T-cell (primary cell): ENCODE results near the gene ZNF276. TPM values are rescaled to one million over a fixed set of nuclear protein-coding genes. Genes with fewer than 3 reads are reported as not detected.

Experiments
- ATAC-seq, 4 experiments: fragments of 200-7000 bp in 3 of 4; fragments of 150-1000 bp in 1 of 4; cut with Tn5 transposase; replicated peaks in 1 of 4; 1 replicate in 3 of 4; 2 replicates in 1 of 4; pipeline ENCODE4 v1.10.0; 2021; ENCODE audit warnings: moderate library complexity in 3 of 4, mild to moderate bottlenecking in 2 of 4, moderate number of reproducible peaks in 1 of 4
- CTCF ChIA-PET, 2 donors: fragments of 300-600 bp; sonication (Branson Sonifier 250); formaldehyde crosslinking; loops; one replicate each; lab custom pipeline; 2022; ENCODE audit warnings: antibody characterized with exemption in 2 of 2; lab: Charles Lee
- POLR2A ChIA-PET, 2 donors: fragments of 300-600 bp; sonication (Branson Sonifier 250); formaldehyde crosslinking; loops; one replicate each; lab custom pipeline; 2022; ENCODE audit warnings: antibody characterized with exemption in 2 of 2; lab: Charles Lee
- DNase-seq, 35 experiments: peaks; one replicate each; pipeline versions ENCODE4 v3.0.0 to v3.0.0-alpha.2; 2013 to 2023
- H3K27ac ChIP-seq: one replicate; pipeline ENCODE4 v1.5.1; 2013; ENCODE audit warnings: low read length
- H3K27me3 ChIP-seq, 2 experiments: replicated peaks in 1 of 2; 1 replicate in 1 of 2; 2 replicates in 1 of 2; pipeline versions ENCODE4 v1.6.1 to v1.7.0; 2013; ENCODE audit warnings: low read length in 1 of 2, mixed read lengths in 1 of 2; ENCODE audit not compliant: control insufficient read depth in 2 of 2, insufficient read depth in 2 of 2; ENCODE audit errors: extremely low read depth in 1 of 2
- H3K36me3 ChIP-seq, 2 donors: 1 replicate in 1 of 2; 2 replicates in 1 of 2; pipeline versions ENCODE4 v1.6.1 to v1.7.0; 2013; ENCODE audit warnings: low read length in 1 of 2; ENCODE audit not compliant: control insufficient read depth in 2 of 2, insufficient read depth in 1 of 2; ENCODE audit errors: extremely low read depth in 1 of 2
- H3K4me1 ChIP-seq, 2 experiments: 1 replicate in 1 of 2; 2 replicates in 1 of 2; pipeline versions ENCODE4 v1.6.1 to v1.7.0; 2013; ENCODE audit warnings: low read length in 2 of 2, mixed read lengths in 1 of 2; ENCODE audit not compliant: insufficient read depth in 2 of 2, control insufficient read depth in 1 of 2; ENCODE audit errors: extremely low read depth in 1 of 2
- H3K4me3 ChIP-seq, 2 donors: 1 replicate in 1 of 2; 2 replicates in 1 of 2; pipeline versions ENCODE4 v1.5.1 to v1.7.0; 2013; ENCODE audit warnings: mild to moderate bottlenecking in 2 of 2, low read length in 1 of 2, moderate library complexity in 1 of 2; ENCODE audit not compliant: control insufficient read depth in 1 of 2; ENCODE audit errors: extremely low read depth in 1 of 2
- H3K9me3 ChIP-seq: 2 replicates; pipeline ENCODE4 v1.7.0; 2013
- H3K27ac Mint-ChIP-seq, 2 donors: one replicate each; pipeline ENCODE4 v1.8.0; 2020 to 2021; ENCODE audit warnings: mild to moderate bottlenecking in 2 of 2, mixed read lengths in 2 of 2
- H3K27me3 Mint-ChIP-seq, 2 donors: one replicate each; pipeline ENCODE4 v1.8.0; 2021 to 2022; ENCODE audit warnings: mixed read lengths in 2 of 2
- H3K36me3 Mint-ChIP-seq: one replicate; pipeline ENCODE4 v1.8.0; 2021; ENCODE audit warnings: mixed read lengths
- H3K4me1 Mint-ChIP-seq, 3 donors: one replicate each; pipeline ENCODE4 v1.8.0; 2020 to 2022; ENCODE audit warnings: mixed read lengths in 3 of 3, mild to moderate bottlenecking in 1 of 3
- H3K4me3 Mint-ChIP-seq, 3 donors: one replicate each; pipeline ENCODE4 v1.8.0; 2020 to 2022; ENCODE audit warnings: mild to moderate bottlenecking in 3 of 3, mixed read lengths in 3 of 3, moderate library complexity in 3 of 3
- H3K9me3 Mint-ChIP-seq, 3 donors: one replicate each; pipeline ENCODE4 v1.8.0; 2020 to 2022; ENCODE audit warnings: mixed read lengths in 3 of 3
- WGBS: methylation state at CpG from one replicate; pipeline ENCODE4 v1.1.5; 2013; ENCODE audit warnings: missing lambda C conversion rate; ENCODE audit not compliant: insufficient coverage; 5-methylcytosine and 5-hydroxymethylcytosine counted together
- total RNA-seq, 35 experiments: library from RNA in 6 of 35; stranded (reverse) in 6 of 35; fragments of 120-200 nt in 1 of 35; gene quantifications; one replicate each; pipeline versions ENCODE4 v1.2.1 to v1.2.4 and lab custom pipeline; 2013 to 2026

ZNF276 gene
- total RNA-seq, 5 donors from 2014 or later (not counting 1 experiment from before 2014, with no cell fraction given), result 131 to 203 (median 195) TPM

DNA sequence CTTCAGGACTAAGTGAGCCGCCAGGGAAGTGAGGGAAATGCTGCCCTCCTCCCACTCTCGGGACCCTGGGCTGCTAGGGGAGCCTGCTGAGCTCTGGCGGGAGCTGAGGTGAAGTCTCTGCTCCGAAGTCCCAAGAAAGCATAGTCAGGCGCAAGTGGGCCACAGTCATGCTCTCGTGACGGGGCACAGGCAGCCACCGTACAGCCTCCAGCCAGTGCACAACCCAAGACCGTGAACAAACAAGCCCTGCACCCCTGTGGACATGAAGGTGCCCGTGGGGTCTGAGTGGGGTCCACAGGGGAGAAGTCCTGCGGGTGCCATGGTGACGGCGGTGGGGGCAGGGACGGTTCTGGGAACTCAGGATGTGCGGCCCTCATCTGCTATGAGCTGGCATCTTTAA lies 24.7 kb downstream of the ZNF276 start:
- H3K4me3 ChIP-seq, result no peak overlapping the region
- Mint-ChIP-seq H3K4me1 (peaks cover 23 to 41% (median 26%) of the 10 kb centered on the region in 3 donors), H3K27ac (no peak overlapping the region), H3K36me3 (peaks cover 3% of the 10 kb centered on the region), H3K9me3 (no peaks in the 10 kb centered on the region), H3K4me3 (no peak overlapping the region), H3K27me3 (no peaks in the 10 kb centered on the region)
- H3K4me1 ChIP-seq, result peaks cover 0 to 46% of the 10 kb centered on the region in 2 experiments
- no peak for DNase-seq
- H3K27me3 ChIP-seq, result no peaks in the 10 kb centered on the region
- H3K9me3 ChIP-seq, result no peaks in the 10 kb centered on the region
- peaks cover 0 to 29% of the 10 kb centered on the region in 2 donors for H3K36me3 ChIP-seq
- WGBS, result 90% methylated on average over 15 of the region's 15 CpGs
- ChIA-PET POLR2A (interaction anchor here in 1 of 2 donors (0.6 kb wide), 1 partner anchor 9 kb away, joined by 3 read pairs; no protein-coding TSS in a partner anchor), CTCF (no interaction called here)
- no peak for ATAC-seq
- no peak overlapping the region for H3K27ac ChIP-seq

DNA sequence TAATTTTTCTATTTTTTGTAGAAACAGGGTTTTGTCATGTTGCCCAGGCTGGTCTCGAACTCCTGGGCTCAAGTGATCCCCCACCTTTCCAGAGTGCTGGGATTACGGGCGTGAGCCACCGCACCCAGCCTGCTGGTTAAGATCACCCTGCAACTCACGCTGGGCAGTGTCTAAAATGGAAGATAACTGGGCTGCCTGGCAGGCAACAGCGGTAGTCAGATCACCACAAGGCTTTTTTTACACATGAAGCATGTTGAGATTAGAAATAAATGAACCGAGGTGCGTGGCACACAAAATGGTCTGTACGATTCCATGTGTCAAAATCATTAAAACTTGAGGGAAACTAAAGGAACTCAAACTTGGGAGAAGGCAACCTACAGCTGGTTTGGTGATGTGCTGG lies 26.7 kb downstream of the ZNF276 start:
- 100% methylated on average over 4 of the region's 9 CpGs for WGBS
- peak overlapping the region; percentile 22 to 46 for H3K27ac Mint-ChIP-seq
- no peaks in the 10 kb centered on the region for H3K9me3 ChIP-seq
- DNase-seq (no peak), ATAC-seq (no peak)
- H3K4me1 ChIP-seq, result peaks cover 0 to 44% of the 10 kb centered on the region in 2 experiments
- no peaks in the 10 kb centered on the region for H3K9me3 Mint-ChIP-seq
- no peak overlapping the region for H3K4me3 ChIP-seq
- ChIA-PET POLR2A (no interaction called here), CTCF (no interaction called here)
- no peaks in the 10 kb centered on the region for H3K27me3 ChIP-seq
- peaks cover 17 to 35% (median 26%) of the 10 kb centered on the region in 3 donors for H3K4me1 Mint-ChIP-seq
- peaks cover 6% of the 10 kb centered on the region for H3K36me3 Mint-ChIP-seq
- no peak overlapping the region for H3K4me3 Mint-ChIP-seq
- peaks cover 0 to 22% of the 10 kb centered on the region in 2 donors for H3K36me3 ChIP-seq
- no peaks in the 10 kb centered on the region for H3K27me3 Mint-ChIP-seq
- H3K27ac ChIP-seq, result no peak overlapping the region

DNA sequence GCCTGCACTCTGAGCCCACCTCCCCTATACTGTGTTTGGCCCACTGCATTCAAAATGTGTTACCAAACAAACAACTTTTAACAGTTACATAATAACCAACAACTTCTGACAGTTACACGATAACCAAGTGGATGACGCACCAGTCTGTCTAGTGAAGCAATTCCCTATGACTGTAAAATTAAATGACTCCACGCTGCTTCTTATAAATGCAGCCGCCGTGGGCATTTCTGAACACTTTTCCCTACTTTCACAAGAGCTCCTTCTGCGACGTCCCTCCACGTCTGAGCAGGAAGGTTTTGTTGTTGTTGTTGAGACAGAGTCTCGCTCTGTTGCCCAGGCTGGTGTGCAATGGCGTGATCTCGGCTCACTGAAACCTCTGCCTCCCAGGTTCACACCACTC lies 27.6 kb downstream of the ZNF276 start:
- Histone ChIP-seq H3K4me1 (peaks cover 0 to 37% of the 10 kb centered on the region in 2 experiments), H3K4me3 (no peak overlapping the region), H3K36me3 (peaks cover 0 to 22% of the 10 kb centered on the region in 2 donors), H3K27ac (no peak overlapping the region), H3K9me3 (no peaks in the 10 kb centered on the region), H3K27me3 (no peaks in the 10 kb centered on the region)
- H3K4me3 Mint-ChIP-seq, result no peak overlapping the region
- H3K27ac Mint-ChIP-seq, result no peak overlapping the region
- H3K4me1 Mint-ChIP-seq, result peaks cover 16 to 30% (median 26%) of the 10 kb centered on the region in 3 donors
- POLR2A ChIA-PET, result no interaction called here
- no peaks in the 10 kb centered on the region for H3K27me3 Mint-ChIP-seq
- 100% methylated on average over 5 of the region's 11 CpGs for WGBS
- no peaks in the 10 kb centered on the region for H3K9me3 Mint-ChIP-seq
- ATAC-seq (no peak), DNase-seq (no peak)
- CTCF ChIA-PET, result no interaction called here
- H3K36me3 Mint-ChIP-seq, result peaks cover 6% of the 10 kb centered on the region

DNA sequence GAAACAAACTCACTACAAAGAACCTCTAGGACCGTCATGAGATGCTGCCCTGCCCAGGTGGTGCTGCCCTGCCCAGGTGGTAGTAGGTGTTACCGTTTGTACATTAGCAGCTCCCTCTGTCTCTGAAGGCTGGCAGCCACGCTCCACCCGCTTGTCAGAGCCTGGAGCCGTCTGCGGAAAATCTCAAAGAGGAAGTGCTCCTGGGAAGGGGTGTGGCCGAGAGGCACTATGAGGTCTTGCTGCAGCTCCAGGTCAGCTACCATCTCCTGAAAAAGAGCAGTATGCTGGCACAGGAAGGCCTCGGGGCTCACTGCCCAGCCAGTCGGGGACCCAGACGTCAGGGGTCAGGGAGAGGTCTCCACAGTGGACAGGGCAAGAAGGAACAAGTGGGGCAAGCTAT lies 28.3 kb downstream of the ZNF276 start:
- 81% methylated on average over 9 of the region's 10 CpGs for WGBS
- Mint-ChIP-seq H3K27ac (peak overlapping the region in 1 of 2 donors; percentile 55), H3K4me1 (peaks cover 11 to 26% (median 26%) of the 10 kb centered on the region in 3 donors), H3K9me3 (no peaks in the 10 kb centered on the region), H3K4me3 (no peak overlapping the region), H3K36me3 (peaks cover 6% of the 10 kb centered on the region), H3K27me3 (no peaks in the 10 kb centered on the region)
- peak in 2 of 35 experiments; percentile 15 to 30 for DNase-seq
- Histone ChIP-seq H3K4me3 (no peak overlapping the region), H3K27ac (no peak overlapping the region), H3K4me1 (peaks cover 0 to 29% of the 10 kb centered on the region in 2 experiments), H3K9me3 (no peaks in the 10 kb centered on the region), H3K27me3 (no peaks in the 10 kb centered on the region), H3K36me3 (peaks cover 0 to 22% of the 10 kb centered on the region in 2 donors)
- peak in 1 of 4 experiments; percentile 9 for ATAC-seq
- POLR2A ChIA-PET, result no interaction called here
- CTCF ChIA-PET, result no interaction called here

DNA sequence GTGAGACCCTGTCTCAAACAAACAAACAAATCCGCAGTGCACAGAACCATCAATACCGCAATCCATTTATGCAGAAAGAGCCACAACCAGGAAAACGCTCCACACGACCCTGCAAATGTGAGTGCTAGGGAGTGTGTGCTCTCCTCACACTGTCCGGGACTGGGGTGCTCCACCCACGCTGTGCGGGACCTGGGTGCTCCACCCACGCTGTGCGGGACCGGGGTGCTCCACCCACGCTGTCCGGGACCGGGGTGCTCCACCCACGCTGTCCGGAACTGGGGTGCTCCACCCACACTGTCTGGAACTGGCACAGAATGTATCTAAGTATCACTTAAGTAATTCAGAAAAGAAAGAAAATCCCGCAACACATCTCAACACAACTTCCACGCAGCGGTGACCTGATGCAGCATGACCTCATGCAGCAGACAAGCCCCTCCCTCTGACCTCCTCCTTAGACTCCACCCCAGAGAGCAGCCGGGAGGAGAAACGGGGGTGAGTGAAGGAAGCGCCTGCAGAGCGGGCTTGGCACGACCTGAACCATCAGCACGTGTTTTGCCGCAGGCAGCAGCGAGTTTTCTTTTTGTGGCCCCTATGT lies 38.5 kb downstream of the ZNF276 start:
- DNase-seq (no peak), ATAC-seq (no peak)
- no peaks in the 10 kb centered on the region for H3K36me3 Mint-ChIP-seq
- Histone ChIP-seq H3K9me3 (no peaks in the 10 kb centered on the region), H3K4me1 (peaks cover 9 to 43% of the 10 kb centered on the region in 2 experiments), H3K36me3 (peaks cover 7% of the 10 kb centered on the region in 2 donors), H3K27me3 (no peaks in the 10 kb centered on the region), H3K4me3 (no peak overlapping the region), H3K27ac (no peak overlapping the region)
- H3K27me3 Mint-ChIP-seq, result no peaks in the 10 kb centered on the region
- WGBS, result 79% methylated on average over 19 of the region's 26 CpGs
- no peaks in the 10 kb centered on the region for H3K9me3 Mint-ChIP-seq
- peak overlapping the region; percentile 21 to 83 (median 31) for H3K4me3 Mint-ChIP-seq
- H3K27ac Mint-ChIP-seq, result peak overlapping the region; percentile 82 to 89
- POLR2A ChIA-PET, result no interaction called here
- CTCF ChIA-PET, result no interaction called here
- peaks cover 30 to 53% (median 44%) of the 10 kb centered on the region in 3 donors for H3K4me1 Mint-ChIP-seq

GRCh38 chr16:89761304-89761922 lies 40.1 kb downstream of the ZNF276 start:
- DNase-seq (peak in 1 of 35 experiments; percentile 54), ATAC-seq (peak in 2 of 4 experiments; percentile 24 to 67)
- 10% methylated on average over 7 of the region's 17 CpGs for WGBS
- POLR2A ChIA-PET, result interaction anchor here (0.6 to 1.2 kb wide), 11 partner anchors 11 to 137 kb away, joined by 3 to 17 read pairs (median 5); no protein-coding TSS in a partner anchor
- peak overlapping the region; percentile 89 to 91 for H3K27ac Mint-ChIP-seq
- peak overlapping the region; percentile 10 to 54 for H3K4me3 ChIP-seq
- H3K27me3 ChIP-seq, result no peaks in the 10 kb centered on the region
- H3K27ac ChIP-seq, result peak overlapping the region; percentile 76
- no peaks in the 10 kb centered on the region for H3K27me3 Mint-ChIP-seq
- H3K36me3 Mint-ChIP-seq, result no peaks in the 10 kb centered on the region
- CTCF ChIA-PET, result interaction anchor here (0.5 to 1.9 kb wide), 9 partner anchors 10 to 567 kb away, joined by 3 to 8 read pairs (median 3); partner anchors contain the start of gene SPATA2L (in 1 of the 2)
- peaks cover 9 to 51% of the 10 kb centered on the region in 2 experiments for H3K4me1 ChIP-seq
- peak overlapping the region; percentile 82 to 85 (median 83) for H3K4me3 Mint-ChIP-seq
- H3K36me3 ChIP-seq, result peaks cover 7% of the 10 kb centered on the region in 2 donors
- peaks cover 31 to 57% (median 49%) of the 10 kb centered on the region in 3 donors for H3K4me1 Mint-ChIP-seq
- H3K9me3 Mint-ChIP-seq, result no peaks in the 10 kb centered on the region
- no peaks in the 10 kb centered on the region for H3K9me3 ChIP-seq
